Loucy (cell line): Measurements from ENCODE around the gene RB1.

Experiments used
- CTCF ChIP-seq: fragments of 200-600 bp; sonication (generic); conservative IDR thresholded peaks from 2 replicates; pipeline ENCODE4 v1.5.1; 2014; ENCODE audit warnings: mild to moderate bottlenecking, antibody characterized with exemption, low read length
- EZH2phosphoT487 ChIP-seq: fragments of 200-600 bp; IDR thresholded peaks from 2 replicates; pipeline ENCODE4 v1.6.1; 2018; ENCODE audit warnings: antibody characterized with exemption, mild to moderate bottlenecking, moderate library complexity, borderline replicate concordance

GRCh38 chr13:48526286-48526685, 222.7 kb downstream of the RB1 start:
- TF ChIP-seq CTCF = no peak
- no peak for TF ChIP-seq EZH2phosphoT487
